K562 (cell line): Measurements from ENCODE around the gene IQSEC3.
"Not testable (repeated sequence)": the region's sequence is repeated elsewhere in the genome, so short reads cannot be mapped to it uniquely, and the experiment has no call there.

ENCODE experiments used
- ATF4 ChIP-seq: fragments of 450-650 bp; formaldehyde crosslinking; IDR thresholded peaks from 2 replicates; pipeline ENCODE4 v1.4.0; 2022; ENCODE audit warnings: mild to moderate bottlenecking, moderate library complexity
- CEBPB ChIP-seq: fragments of 450-650 bp; IDR thresholded peaks from 2 replicates; pipeline ENCODE4 v1.6.1; 2016; ENCODE audit warnings: missing genetic modification characterization, missing compliant biosample characterization
- CTBP1 ChIP-seq: fragments of 450-650 bp; IDR thresholded peaks from 2 replicates; pipeline ENCODE4 v1.6.1; 2016; ENCODE audit warnings: borderline replicate concordance
- CTCF ChIP-seq, 3 experiments: IDR thresholded peaks in 2 of 3; conservative IDR thresholded peaks in 1 of 3; 2 replicates each; pipeline ENCODE4 v1.5.1; 2011 to 2012; ENCODE audit warnings: low read length in 3 of 3, mild to moderate bottlenecking in 3 of 3, control low read depth in 2 of 3, improper control_type of control experiment in 1 of 3, inconsistent platforms in 1 of 3, low read depth in 1 of 3, mixed read lengths in 1 of 3, moderate library complexity in 1 of 3; ENCODE audit not compliant: insufficient read depth in 2 of 3
- POLR2A ChIP-seq: fragments of 450-650 bp; conservative IDR thresholded peaks from 2 replicates; pipeline ENCODE4 v1.6.1; 2016
- RBBP5 ChIP-seq: fragments of 200-600 bp; sonication (generic); IDR thresholded peaks from 2 replicates; pipeline ENCODE4 v1.6.1; 2012; ENCODE audit warnings: borderline replicate concordance, mild to moderate bottlenecking, low read length, control low read depth, inconsistent platforms; ENCODE audit not compliant: insufficient read depth, poor library complexity, severe bottlenecking

- TF ChIP-seq RBBP5; ATF4 (CRISPR knock-in tag); CTCF (IDR thresholded peaks at IDR 0.05 in 2 of 3, conservative IDR thresholded peaks at IDR 0.05 in 1 of 3; ENCODE audit: insufficient read depth in 2 of 3, low read depth in 1 of 3, low read length in 3 of 3); CTBP1; POLR2A; CEBPB (tag): not testable (repeated sequence)
Observed at GRCh38 chr12:19906-20305, 46.7 kb upstream of the IQSEC3 start.
